GM21381 (cell line): Measurements from ENCODE around the gene AHSG.
"Not testable (repeated sequence)": the region's sequence is repeated elsewhere in the genome, so short reads cannot be mapped to it uniquely, and the experiment has no call there.

Experiments used
- ATAC-seq: cut with Tn5 transposase; IDR thresholded peaks from one replicate; pipeline ENCODE4 v1.9.1; 2021; ENCODE audit warnings: mild to moderate bottlenecking, moderate library complexity; ENCODE audit not compliant: unreplicated experiment

Gene AHSG

DNA sequence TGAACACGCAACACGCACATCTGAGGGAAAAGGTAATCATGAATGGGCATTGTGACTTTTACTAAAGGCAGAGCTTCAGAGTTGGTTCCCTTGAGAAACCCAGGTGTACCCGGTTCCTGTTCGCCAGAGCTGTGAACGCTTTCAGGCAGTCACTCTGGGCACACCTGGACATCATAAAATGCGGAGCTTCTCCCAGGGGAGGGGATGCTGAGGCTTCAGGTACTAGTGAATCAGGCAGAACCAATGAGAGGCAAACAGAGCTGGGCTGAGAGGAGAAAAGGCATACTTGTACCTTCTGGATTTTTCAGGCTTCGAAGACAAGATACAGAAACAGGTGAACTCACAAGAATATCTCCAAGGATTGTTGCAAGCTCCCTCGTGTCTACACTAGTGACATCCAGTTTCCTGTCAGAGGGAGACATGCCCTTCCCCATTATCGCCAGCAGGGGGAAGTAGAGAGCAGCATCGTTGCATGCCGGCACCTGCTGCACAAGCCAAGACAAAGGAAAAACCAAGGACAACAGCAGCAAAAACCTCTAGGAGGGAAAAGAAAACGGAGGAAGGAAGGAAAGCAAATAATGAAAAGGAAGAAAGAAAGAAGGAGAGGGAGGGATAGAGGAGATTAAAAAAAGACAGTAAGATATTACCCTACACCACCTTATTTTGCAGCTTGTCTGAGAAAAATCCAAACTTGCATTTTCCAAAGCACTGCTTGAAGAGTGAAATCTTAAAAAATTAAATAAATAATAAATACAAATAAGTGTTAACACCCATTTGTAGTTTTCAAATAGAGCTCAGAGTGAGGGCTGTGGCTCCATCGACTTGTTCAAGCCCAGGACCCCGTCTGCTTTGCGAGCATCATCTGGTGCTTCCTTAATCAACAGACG is 2.0 kb downstream of the AHSG start:
- peak; percentile 58 for ATAC-seq

DNA sequence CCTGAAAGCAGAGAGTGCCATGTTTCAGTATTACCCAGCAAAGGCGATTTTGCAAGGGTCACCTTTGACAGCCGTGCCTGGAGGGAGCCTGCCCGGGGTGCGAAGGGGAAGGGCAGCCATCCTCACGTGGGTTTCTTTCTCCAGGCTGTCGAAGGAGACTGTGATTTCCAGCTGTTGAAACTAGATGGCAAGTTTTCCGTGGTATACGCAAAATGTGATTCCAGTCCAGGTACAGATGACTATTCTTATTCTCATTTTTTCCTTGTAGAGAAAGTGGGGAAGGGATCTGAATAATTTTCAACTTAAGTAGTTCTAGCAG is 3.4 kb downstream of the AHSG start:
- ATAC-seq, result no peak

GRCh38 chr3:186617036-186617946 is 4.4 kb downstream of the AHSG start:
- peak; percentile 97 for ATAC-seq

- ATAC-seq, result no peak
Observed at GRCh38 chr3:186618318-186618938, 5.6 kb downstream of the AHSG start.

DNA sequence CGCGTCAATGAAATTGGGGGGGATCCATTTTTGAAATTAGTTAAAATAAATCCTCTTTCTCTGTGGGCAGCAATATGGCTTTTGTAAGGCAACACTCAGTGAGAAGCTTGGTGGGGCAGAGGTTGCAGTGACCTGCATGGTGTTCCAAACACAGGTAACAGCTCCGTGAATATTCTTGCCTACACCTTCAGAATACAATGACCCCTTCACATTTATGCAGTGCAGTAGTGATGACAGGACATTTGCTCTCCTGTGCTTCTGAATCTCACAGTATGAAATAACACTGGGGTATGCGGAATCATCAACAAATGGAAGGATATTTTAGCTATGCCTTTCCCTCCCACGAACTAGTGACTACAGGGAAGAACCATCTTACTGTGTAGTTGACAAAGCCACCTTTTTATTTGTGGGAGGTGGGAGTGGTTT is 6.9 kb downstream of the AHSG start:
- ATAC-seq, result no peak

- no peak for ATAC-seq
Observed at GRCh38 chr3:186620213-186621092, 7.6 kb downstream of the AHSG start.

DNA sequence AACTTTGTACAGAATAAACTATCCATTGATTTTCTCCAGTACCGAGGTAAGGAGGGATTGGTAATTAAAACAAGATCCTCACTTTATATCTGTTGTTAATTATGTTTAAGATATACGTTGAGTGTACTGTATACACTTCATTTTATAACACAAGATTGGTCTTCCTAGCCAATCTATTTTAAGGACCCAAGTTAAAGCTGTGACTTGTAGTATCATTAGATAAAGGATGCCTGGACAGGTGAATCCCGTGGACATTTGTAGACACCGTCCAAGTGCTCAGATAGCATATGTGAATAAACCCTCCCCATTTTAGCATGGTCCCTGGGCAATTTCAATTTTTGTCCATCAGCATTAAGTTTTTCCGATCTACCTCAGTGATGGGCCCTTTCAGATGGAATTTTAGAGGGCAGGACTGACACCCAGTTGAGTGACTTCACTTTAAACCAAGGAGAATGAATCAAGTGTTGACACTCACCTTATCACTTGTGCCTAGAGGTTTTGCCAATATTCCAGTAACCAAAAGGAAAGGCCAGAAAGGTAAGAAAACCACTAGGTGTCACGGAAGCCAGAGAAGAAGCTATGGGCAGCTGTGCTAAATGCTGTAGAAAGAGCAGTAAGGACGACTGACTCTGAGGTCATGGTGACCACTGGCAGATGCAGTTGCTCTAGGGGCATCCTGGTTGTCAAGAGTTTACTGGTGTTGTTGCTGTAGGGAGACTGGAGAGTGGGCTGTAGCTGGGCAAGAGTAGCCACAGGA is 9.2 kb downstream of the AHSG start:
- no peak for ATAC-seq

DNA sequence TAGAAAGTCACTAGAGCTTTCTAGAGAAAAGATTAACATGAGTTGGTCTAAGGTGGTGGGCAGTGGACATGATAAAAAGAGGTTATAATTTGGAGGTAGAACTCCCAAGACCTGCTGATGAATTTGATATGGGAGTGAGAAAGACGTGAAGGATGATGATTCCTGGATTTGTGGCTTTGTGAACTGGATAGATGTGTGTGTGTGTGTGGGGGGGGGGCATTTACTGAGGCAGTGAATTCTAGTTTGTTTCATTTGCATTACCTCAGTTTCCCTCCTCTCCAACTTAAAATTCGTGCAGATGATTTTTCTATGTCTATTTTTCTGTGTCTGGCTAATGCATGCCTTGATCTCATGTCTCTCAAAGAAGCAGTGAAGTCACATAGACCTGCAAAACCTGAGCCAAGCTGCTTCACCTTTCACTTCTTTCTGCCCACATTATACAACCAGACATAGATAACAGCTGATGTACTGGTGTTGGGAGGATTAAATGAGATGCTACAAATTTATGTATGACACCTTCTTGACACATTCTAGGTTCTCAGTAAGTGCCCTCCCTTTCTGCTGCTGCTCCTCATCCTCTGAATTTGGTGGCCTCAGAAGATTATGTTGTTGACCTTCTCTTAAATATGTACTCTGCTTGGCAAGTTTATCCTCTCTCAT is 9.9 kb downstream of the AHSG start:
- ATAC-seq, result no peak

DNA sequence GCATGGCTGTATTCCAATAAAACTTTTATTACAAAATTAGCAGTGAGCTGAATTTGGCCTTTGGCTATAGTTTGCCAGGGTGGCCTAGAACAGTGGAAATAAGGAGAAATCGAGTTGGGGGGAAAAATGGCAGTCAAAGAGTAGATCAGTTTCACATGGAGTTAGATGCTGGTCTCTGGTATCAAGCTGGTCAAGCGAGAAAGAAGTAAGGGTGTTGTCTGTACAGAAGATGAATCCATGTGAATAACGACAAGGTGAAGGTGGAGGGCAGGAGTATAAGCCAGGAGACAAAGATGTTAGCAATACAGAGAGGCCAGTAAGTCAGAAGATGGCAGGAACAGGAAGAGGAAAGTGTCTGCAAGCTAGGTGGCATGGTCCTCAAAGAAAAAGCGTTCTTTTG is 11.7 kb downstream of the AHSG start:
- ATAC-seq, result no peak

DNA sequence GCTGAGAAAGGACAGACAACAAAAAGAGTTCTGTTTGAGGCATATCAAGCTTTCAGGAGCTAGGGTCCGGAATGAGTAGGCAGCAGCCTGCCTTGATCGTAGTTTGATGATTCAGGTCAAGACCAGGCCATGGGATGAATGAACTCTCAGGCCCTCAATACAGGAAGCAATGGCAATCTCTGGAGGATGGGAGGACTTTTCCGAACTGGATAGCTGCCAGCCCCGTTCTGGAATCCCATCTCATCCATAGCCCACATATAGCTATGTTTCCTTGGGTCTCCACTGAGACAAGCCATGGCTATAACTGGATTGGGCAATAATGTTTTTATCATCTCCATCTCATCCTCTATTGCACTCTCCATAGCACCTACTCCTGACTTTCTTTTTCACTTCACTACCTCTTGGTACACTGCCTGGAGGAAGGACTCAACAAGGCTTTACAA is 12.8 kb downstream of the AHSG start:
- ATAC-seq, result no peak

GRCh38 chr3:186626254-186626847 is 13.5 kb downstream of the AHSG start:
- ATAC-seq, result no peak

- no peak for ATAC-seq
Observed at GRCh38 chr3:186627852-186628414, 15.1 kb downstream of the AHSG start.

DNA sequence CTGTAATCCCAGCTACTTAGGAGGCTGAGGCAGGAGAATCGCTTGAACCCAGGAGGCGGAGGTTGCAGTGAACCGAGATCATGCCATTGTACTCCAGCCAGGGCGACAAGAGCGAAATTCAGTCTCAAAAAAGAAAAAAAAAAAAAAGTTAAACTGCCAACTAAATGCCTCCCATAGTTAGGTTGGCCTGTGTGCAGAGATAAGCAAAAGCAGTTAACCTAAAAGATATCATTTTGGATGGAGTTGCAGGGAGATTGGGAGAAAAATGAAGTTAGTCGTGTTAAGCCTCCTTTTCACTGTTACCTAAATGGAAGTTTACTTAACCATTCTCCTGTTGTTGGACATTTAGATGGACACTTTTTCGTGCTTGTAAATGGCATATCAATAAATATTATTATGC is 15.9 kb downstream of the AHSG start:
- ATAC-seq, result no peak

- ATAC-seq, result no peak
Observed at GRCh38 chr3:186630950-186631641, 18.2 kb downstream of the AHSG start.

DNA sequence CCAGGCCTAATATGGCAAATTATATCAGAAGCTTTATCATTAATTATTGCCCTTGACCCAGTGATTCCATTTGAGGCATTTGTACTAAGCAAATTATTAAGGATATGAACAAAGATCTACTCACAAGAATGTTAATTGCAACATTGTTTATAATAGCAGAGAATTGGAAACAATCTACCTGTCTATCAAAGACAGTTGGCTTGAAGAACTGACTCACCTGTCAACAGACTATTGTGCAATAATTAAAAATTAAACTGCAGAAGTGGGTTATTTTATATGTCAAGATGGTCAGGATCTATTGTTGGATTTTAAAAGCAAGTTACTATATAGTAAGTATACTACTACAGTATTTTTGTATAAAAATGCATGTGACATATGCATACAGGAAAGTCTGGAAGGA is 20.6 kb downstream of the AHSG start:
- no peak for ATAC-seq

- not testable (repeated sequence) for ATAC-seq
Observed at GRCh38 chr3:186634207-186634606, 21.3 kb downstream of the AHSG start.

GRCh38 chr3:186635532-186635931 is 22.7 kb downstream of the AHSG start:
- ATAC-seq, result no peak

DNA sequence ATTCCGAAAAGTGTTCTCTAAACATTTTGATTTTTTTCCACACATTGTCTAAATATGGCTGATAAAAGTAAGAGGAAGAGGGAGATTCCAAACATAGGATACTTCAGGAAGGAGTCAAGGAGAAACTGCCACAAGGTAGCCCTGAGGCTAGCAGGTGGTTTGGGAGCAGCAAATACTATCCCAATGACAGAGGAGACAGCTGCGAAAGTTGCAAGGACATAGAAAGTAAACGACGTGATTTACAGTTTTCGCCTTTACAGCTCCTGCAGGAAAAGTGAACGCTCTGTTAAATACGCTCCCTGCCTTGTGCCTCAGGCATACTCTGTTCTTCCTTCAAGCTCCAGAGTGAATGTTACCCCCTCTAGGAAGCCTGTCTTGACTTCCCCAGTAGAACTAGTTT is 23.7 kb downstream of the AHSG start:
- ATAC-seq, result no peak
